Upper lobe of left lung (tissue), 6 donors: ENCODE measurements around the gene GRAMD4. TPM values are rescaled to one million over a fixed set of nuclear protein-coding genes. Genes with fewer than 3 reads are reported as not detected.
A peak's percentile ranks its signal among the peaks of the same experiment; 100 is the strongest.

Source experiments
- ATAC-seq, 2 donors: fragments of 200-7000 bp; cut with Tn5 transposase; one replicate each; pipeline ENCODE4 v1.9.1; 2022; ENCODE audit warnings: mild to moderate bottlenecking in 2 of 2, moderate library complexity in 2 of 2; ENCODE audit not compliant: low FRiP score in 2 of 2
- DNase-seq, 2 donors: peaks; one replicate each; pipeline ENCODE4 v3.0.0-alpha.2; 2019 to 2020
- H3K27ac ChIP-seq, 4 donors: fragments of 200-600 bp; sonication (generic); one replicate each; pipeline ENCODE4 v1.5.1; 2016 to 2019
- H3K27me3 ChIP-seq, 4 donors: fragments of 200-600 bp; sonication (generic); one replicate each; pipeline ENCODE4 v1.5.1; 2017 to 2019
- H3K36me3 ChIP-seq, 4 donors: fragments of 200-600 bp; sonication (generic); one replicate each; pipeline ENCODE4 v1.5.1; 2016 to 2019
- H3K4me1 ChIP-seq, 4 donors: fragments of 200-600 bp; sonication (generic); one replicate each; pipeline ENCODE4 v1.5.1; 2018 to 2019
- H3K4me3 ChIP-seq, 4 donors: fragments of 200-600 bp; sonication (generic); one replicate each; pipeline ENCODE4 v1.5.1; 2017 to 2019; ENCODE audit warnings: mild to moderate bottlenecking in 2 of 4, moderate library complexity in 1 of 4
- H3K9me3 ChIP-seq, 4 donors: fragments of 200-600 bp; sonication (generic); one replicate each; pipeline ENCODE4 v1.5.1; 2018 to 2019
- EP300 ChIP-seq, 4 donors: sonication (generic); formaldehyde crosslinking; IDR thresholded peaks; one replicate each; pipeline ENCODE4 v1.5.1; 2017; ENCODE audit warnings: antibody characterized with exemption in 4 of 4, control low read depth in 2 of 4
- POLR2A ChIP-seq, 4 donors: fragments of 450-650 bp; IDR thresholded peaks; one replicate each; pipeline ENCODE4 v1.5.1; 2016 to 2017; ENCODE audit warnings: antibody characterized with exemption in 4 of 4, mild to moderate bottlenecking in 2 of 4
- POLR2AphosphoS5 ChIP-seq, 2 donors: sonication (generic); formaldehyde crosslinking; IDR thresholded peaks; one replicate each; pipeline ENCODE4 v1.5.1; 2017; ENCODE audit warnings: antibody characterized with exemption in 2 of 2
- WGBS, 2 donors: methylation state at CpG; one replicate each; pipeline ENCODE4 v1.1.5; 2017 to 2018; 5-methylcytosine and 5-hydroxymethylcytosine counted together
- total RNA-seq, 6 donors: library from RNA; depleted of rRNA in 4 of 6; stranded (reverse); fragments of >200 nt in 4 of 6; gene quantifications; one replicate each; pipeline versions ENCODE4 v1.1.0 to v1.2.1, GENCODE V29; 2016 to 2021
- TF ChIP-seq, protein P1 (sequence below), 6 experiments: fragments of 450-650 bp in 4 of 6; fragments of 200-600 bp in 2 of 6; sonication (generic) in 2 of 6; IDR thresholded peaks; one replicate each; pipeline ENCODE4 v1.5.1; 2016 to 2019; ENCODE audit warnings: antibody characterized with exemption in 6 of 6
- donor health status: DM: no; HTN: no; CAD: no; lungs with moderate emphysema.
- donor health status: DM: no; HTN: yes; CAD: no; lungs with severe emphysema.

Gene GRAMD4
- total RNA-seq, 6 donors from 2014 or later: 59.8 to 302 (median 104) TPM

DNA sequence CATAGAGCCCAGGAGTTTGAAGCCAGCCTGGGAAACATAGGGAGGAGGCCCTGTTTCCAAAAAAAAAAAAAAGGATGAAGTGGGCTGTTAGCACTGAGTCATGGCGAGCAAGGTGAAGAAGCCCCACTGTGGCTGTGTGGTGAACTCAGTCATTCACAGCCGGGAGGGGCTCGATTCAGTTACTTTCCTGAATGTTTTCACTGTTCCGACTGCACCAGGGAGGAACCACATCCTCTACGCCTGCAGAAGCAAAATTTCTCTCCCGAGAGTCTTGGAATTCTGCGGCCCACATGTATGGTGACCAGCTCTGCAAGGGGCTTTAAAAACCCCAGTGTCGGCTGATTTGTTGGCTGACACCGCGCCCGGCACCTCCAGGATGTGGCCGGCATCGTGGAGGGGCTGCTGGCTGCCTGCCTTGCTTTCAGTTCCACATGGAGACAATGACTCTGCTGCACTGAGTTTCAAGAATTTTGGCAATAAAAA lies 27.8 kb upstream of the GRAMD4 start:
- Histone ChIP-seq H3K27me3 (no peaks in the 10 kb centered on the region), H3K4me3 (peak overlapping the region in 2 of 4 donors; percentile 6), H3K4me1 (peaks cover 25 to 65% (median 51%) of the 10 kb centered on the region in 4 donors), H3K9me3 (no peaks in the 10 kb centered on the region), H3K27ac (peak overlapping the region; percentile 65 to 83 (median 82)), H3K36me3 (no peaks in the 10 kb centered on the region)
- peak in 1 of 2 donors; percentile 63 for DNase-seq
- 10 to 21% methylated on average over 13 of the region's 13 CpGs for WGBS, 2 donors
- TF ChIP-seq POLR2A (IDR thresholded peaks at IDR 0.05) (peak in 1 of 4 donors; percentile 23), POLR2AphosphoS5 (IDR thresholded peaks at IDR 0.05) (no peak)
- peak in 1 of 2 donors; percentile 49 for ATAC-seq

DNA sequence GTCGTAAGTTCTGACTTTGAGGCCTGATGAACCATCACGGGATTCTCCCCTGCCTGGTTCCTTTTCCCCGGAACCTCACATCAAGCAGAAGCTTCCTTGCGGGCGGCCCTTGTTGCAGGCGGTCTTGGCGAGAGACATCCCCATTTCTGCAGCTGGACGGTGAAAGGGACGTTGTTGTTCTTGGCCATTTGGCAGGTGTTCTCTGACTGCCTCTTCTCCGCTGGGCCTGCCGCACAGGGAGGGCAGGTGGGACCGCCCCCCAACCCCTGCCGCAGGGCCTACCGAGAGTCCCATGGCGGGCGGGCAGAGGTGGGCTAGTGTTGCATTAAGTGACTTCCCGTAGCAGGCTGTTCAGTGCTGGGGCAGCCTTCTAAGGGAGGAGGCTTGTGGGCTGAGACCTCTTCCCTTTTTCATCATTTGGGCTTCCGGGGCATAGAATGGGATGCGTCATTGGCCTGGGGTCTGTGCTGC lies 26.9 kb upstream of the GRAMD4 start:
- Histone ChIP-seq H3K4me3 (peak overlapping the region in 1 of 4 donors; percentile 6), H3K27ac (peak overlapping the region; percentile 65 to 83 (median 82)), H3K4me1 (peaks cover 20 to 65% (median 45%) of the 10 kb centered on the region in 4 donors), H3K9me3 (no peaks in the 10 kb centered on the region), H3K27me3 (no peaks in the 10 kb centered on the region), H3K36me3 (no peaks in the 10 kb centered on the region)
- peak; percentile 41 to 49 for TF ChIP-seq POLR2AphosphoS5 (IDR thresholded peaks at IDR 0.05)
- peak in 2 of 4 donors; percentile 17 to 79 for TF ChIP-seq POLR2A (IDR thresholded peaks at IDR 0.05)
- no peak for TF ChIP-seq EP300 (IDR thresholded peaks at IDR 0.05)
- ATAC-seq (peak; percentile 11 to 78), DNase-seq (peak; percentile 78 to 80)
- WGBS, 2 donors: 72 to 80% methylated on average over 11 to 19 of the region's 19 CpGs

DNA sequence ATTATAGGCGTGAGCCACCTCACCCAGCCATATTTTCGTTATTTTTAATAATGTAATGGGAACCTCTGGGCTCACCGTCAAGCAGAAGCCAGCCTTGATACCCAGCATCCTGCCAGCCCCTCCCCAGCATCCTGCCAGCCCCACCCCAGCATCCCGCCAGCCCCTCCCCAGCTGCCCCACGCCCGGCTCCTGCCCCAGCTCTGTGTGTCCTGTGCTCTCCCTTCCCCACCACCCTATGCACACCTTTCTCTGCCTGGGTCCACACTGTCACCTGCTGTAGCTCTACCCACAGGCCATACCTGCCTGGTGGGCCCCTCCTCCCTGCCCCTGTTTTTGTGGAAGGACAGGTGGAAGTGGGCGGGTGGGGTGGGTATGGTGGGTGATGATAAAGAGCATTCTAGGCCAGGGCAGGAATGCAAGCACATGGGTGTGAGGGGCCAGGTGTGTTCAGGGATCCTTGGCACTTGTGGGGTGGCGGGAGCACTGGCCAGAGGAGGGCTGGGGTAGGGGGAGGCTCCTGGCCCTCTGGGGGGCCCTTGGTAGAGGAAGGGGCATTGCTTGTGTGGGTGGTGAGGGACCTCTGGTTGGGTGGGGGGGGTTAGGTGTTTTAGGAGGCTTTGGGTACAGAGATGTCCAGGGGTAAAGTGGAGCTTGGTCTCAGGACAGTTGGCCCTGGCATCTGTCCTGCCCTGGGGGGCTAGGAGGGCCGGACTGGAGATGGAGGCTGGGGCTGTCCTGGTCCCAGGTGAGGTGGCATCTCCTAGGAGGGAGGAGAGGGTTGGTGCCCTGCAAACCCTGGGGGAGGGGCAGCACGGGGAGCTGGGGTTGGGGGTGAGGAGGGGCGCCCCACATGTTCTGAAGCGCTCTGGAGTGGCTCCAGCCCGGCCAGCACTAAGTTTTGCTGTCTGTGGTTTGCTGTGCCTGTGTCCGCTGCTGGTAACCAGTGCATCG lies 25.9 kb upstream of the GRAMD4 start:
- Histone ChIP-seq H3K4me3 (no peak overlapping the region), H3K27ac (peak overlapping the region in 3 of 4 donors; percentile 81 to 83 (median 82)), H3K27me3 (no peaks in the 10 kb centered on the region), H3K9me3 (no peaks in the 10 kb centered on the region), H3K4me1 (peaks cover 27 to 65% (median 45%) of the 10 kb centered on the region in 4 donors), H3K36me3 (no peaks in the 10 kb centered on the region)
- 90 to 93% methylated on average over 9 to 10 of the region's 15 CpGs for WGBS, 2 donors
- DNase-seq: peak in 1 of 2 donors; percentile 41
- TF ChIP-seq, protein P1, sequence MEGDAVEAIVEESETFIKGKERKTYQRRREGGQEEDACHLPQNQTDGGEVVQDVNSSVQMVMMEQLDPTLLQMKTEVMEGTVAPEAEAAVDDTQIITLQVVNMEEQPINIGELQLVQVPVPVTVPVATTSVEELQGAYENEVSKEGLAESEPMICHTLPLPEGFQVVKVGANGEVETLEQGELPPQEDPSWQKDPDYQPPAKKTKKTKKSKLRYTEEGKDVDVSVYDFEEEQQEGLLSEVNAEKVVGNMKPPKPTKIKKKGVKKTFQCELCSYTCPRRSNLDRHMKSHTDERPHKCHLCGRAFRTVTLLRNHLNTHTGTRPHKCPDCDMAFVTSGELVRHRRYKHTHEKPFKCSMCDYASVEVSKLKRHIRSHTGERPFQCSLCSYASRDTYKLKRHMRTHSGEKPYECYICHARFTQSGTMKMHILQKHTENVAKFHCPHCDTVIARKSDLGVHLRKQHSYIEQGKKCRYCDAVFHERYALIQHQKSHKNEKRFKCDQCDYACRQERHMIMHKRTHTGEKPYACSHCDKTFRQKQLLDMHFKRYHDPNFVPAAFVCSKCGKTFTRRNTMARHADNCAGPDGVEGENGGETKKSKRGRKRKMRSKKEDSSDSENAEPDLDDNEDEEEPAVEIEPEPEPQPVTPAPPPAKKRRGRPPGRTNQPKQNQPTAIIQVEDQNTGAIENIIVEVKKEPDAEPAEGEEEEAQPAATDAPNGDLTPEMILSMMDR (IDR thresholded peaks at IDR 0.05): no peak
- TF ChIP-seq POLR2AphosphoS5 (IDR thresholded peaks at IDR 0.05): no peak
- no peak for TF ChIP-seq POLR2A (IDR thresholded peaks at IDR 0.05)
- no peak for TF ChIP-seq EP300 (IDR thresholded peaks at IDR 0.05)
- ATAC-seq: no peak

DNA sequence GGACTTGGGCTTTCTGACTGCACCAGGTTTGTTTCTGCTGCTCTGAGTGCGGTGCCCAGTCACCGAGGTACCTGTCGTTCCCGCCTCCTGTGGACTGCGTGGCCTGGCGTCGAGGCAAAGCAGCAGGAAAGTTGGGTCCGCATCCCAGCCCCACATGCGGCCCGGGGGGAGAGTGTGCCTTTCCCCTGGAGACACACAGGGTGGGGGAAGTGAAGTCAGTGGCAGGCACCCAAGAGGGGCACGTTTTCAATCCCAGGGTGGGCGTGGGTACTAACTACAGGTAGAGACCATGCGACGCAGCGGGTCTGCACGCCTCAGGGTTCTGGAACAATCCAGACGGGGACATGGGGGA lies 25.3 kb upstream of the GRAMD4 start:
- Histone ChIP-seq H3K36me3 (no peaks in the 10 kb centered on the region), H3K27me3 (no peaks in the 10 kb centered on the region), H3K27ac (no peak overlapping the region), H3K9me3 (no peaks in the 10 kb centered on the region), H3K4me1 (peaks cover 33 to 65% (median 47%) of the 10 kb centered on the region in 4 donors), H3K4me3 (no peak overlapping the region)
- WGBS, 2 donors: 92 to 96% methylated on average over 17 of the region's 17 CpGs
- TF ChIP-seq EP300 (IDR thresholded peaks at IDR 0.05) (no peak), POLR2A (IDR thresholded peaks at IDR 0.05) (no peak), POLR2AphosphoS5 (IDR thresholded peaks at IDR 0.05) (no peak)
- TF ChIP-seq, protein P1 (IDR thresholded peaks at IDR 0.05): no peak
- ATAC-seq (no peak), DNase-seq (peak in 1 of 2 donors; percentile 57)

DNA sequence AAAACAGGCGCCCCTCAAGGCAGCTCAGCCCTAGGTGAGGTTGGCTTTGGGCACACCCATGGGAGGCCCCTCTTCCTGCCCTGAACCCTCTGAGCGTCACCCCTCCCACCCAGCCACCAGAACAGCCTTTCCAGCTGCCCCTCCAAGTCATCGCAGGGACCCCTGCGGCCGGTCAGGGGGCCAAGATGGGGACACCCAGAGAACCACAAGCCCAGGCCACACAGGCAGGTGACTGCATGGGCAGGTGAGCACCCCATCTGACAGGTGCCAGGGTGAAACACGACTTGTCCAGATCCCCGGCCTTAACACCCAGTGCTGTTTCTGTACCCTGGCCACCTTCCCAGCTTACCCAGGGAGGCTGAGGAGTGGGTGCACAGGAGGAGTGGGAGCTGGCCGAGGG lies 24.6 kb upstream of the GRAMD4 start:
- Histone ChIP-seq H3K4me1 (peaks cover 39 to 68% (median 46%) of the 10 kb centered on the region in 4 donors), H3K27me3 (no peaks in the 10 kb centered on the region), H3K27ac (no peak overlapping the region), H3K9me3 (no peaks in the 10 kb centered on the region), H3K4me3 (no peak overlapping the region), H3K36me3 (no peaks in the 10 kb centered on the region)
- ATAC-seq (no peak), DNase-seq (no peak)
- WGBS, 2 donors: 90 to 95% methylated on average over 2 to 8 of the region's 8 CpGs
- TF ChIP-seq EP300 (IDR thresholded peaks at IDR 0.05): no peak
- no peak for TF ChIP-seq POLR2A (IDR thresholded peaks at IDR 0.05)
- TF ChIP-seq POLR2AphosphoS5 (IDR thresholded peaks at IDR 0.05): no peak
- TF ChIP-seq, protein P1 (IDR thresholded peaks at IDR 0.05): no peak
